Mucosa of rectum (tissue), 2 donors: Measurements from ENCODE around the gene AGFG2.
A peak's percentile ranks its signal among the peaks of the same experiment; 100 is the strongest.
"Not testable (repeated sequence)": the region's sequence is repeated elsewhere in the genome, so short reads cannot be mapped to it uniquely, and the experiment has no call there.

Experiments used
- H3K27ac ChIP-seq, 2 donors: one replicate each; pipeline ENCODE4 v1.7.0; 2013; ENCODE audit warnings: inconsistent platforms in 2 of 2, low read depth in 2 of 2, low read length in 2 of 2
- H3K27me3 ChIP-seq, 2 donors: one replicate each; pipeline ENCODE4 v1.7.0; 2013; ENCODE audit warnings: low read length in 2 of 2; ENCODE audit not compliant: control insufficient read depth in 2 of 2, insufficient read depth in 2 of 2
- H3K36me3 ChIP-seq, 2 donors: one replicate each; pipeline ENCODE4 v1.7.0; 2013; ENCODE audit warnings: low read length in 2 of 2; ENCODE audit not compliant: control insufficient read depth in 2 of 2, insufficient read depth in 2 of 2
- H3K4me1 ChIP-seq, 2 donors: one replicate each; pipeline ENCODE4 v1.7.0; 2013; ENCODE audit warnings: low read length in 2 of 2, mild to moderate bottlenecking in 1 of 2; ENCODE audit not compliant: control insufficient read depth in 2 of 2, insufficient read depth in 2 of 2
- H3K4me3 ChIP-seq, 2 donors: one replicate each; pipeline ENCODE4 v1.7.0; 2013; ENCODE audit warnings: low read length in 2 of 2
- H3K9ac ChIP-seq, 2 donors: one replicate each; pipeline ENCODE4 v1.7.0; 2013; ENCODE audit warnings: low read length in 2 of 2, low read depth in 1 of 2, mild to moderate bottlenecking in 1 of 2
- H3K9me3 ChIP-seq, 2 donors: one replicate each; pipeline ENCODE4 v1.7.0; 2013; ENCODE audit warnings: low read length in 2 of 2; ENCODE audit not compliant: control insufficient read depth in 2 of 2
- donor health status: healthy.
- donor health status: Normal muscosa, but diverticular disease.

Gene AGFG2

GRCh38 chr7:100540073-100540723 lies 1.2 kb downstream of the AGFG2 start:
- no peaks in the 10 kb centered on the region for H3K27me3 ChIP-seq
- H3K4me1 ChIP-seq, result peaks cover 30 to 35% of the 10 kb centered on the region in 2 donors
- no peaks in the 10 kb centered on the region for H3K9me3 ChIP-seq
- H3K27ac ChIP-seq, result peak overlapping the region; percentile 85 to 87
- no peaks in the 10 kb centered on the region for H3K36me3 ChIP-seq
- peak overlapping the region; percentile 88 to 95 for H3K4me3 ChIP-seq
- H3K9ac ChIP-seq, result peak overlapping the region; percentile 52

GRCh38 chr7:100541309-100541708 lies 2.3 kb downstream of the AGFG2 start:
- not testable (repeated sequence) for H3K36me3 ChIP-seq, H3K27me3 ChIP-seq, H3K27ac ChIP-seq, H3K9ac ChIP-seq, H3K9me3 ChIP-seq
- peaks cover 41 to 43% of the 10 kb centered on the region in 2 donors for H3K4me1 ChIP-seq
- H3K4me3 ChIP-seq, result peak overlapping the region in 1 of 2 donors; percentile 52

- Histone ChIP-seq H3K9me3 (no peaks in the 10 kb centered on the region), H3K27ac (peak overlapping the region; percentile 89 to 97), H3K36me3 (no peaks in the 10 kb centered on the region), H3K4me1 (peaks cover 53 to 60% of the 10 kb centered on the region in 2 donors), H3K4me3 (no peak overlapping the region), H3K9ac (no peak overlapping the region), H3K27me3 (no peaks in the 10 kb centered on the region)
Measured at GRCh38 chr7:100543586-100543985, 4.6 kb downstream of the AGFG2 start.

GRCh38 chr7:100544386-100544785 lies 5.4 kb downstream of the AGFG2 start:
- no peaks in the 10 kb centered on the region for H3K27me3 ChIP-seq
- no peak overlapping the region for H3K4me3 ChIP-seq
- peaks cover 56 to 61% of the 10 kb centered on the region in 2 donors for H3K4me1 ChIP-seq
- H3K9ac ChIP-seq, result peak overlapping the region; percentile 13 to 18
- H3K9me3 ChIP-seq, result no peaks in the 10 kb centered on the region
- peaks cover 4 to 8% of the 10 kb centered on the region in 2 donors for H3K36me3 ChIP-seq
- H3K27ac ChIP-seq, result peak overlapping the region; percentile 89 to 97

GRCh38 chr7:100544967-100545359 lies 6.0 kb downstream of the AGFG2 start:
- Histone ChIP-seq H3K27ac (peak overlapping the region; percentile 89 to 97), H3K9ac (peak overlapping the region; percentile 36 to 55), H3K4me1 (peaks cover 53 to 56% of the 10 kb centered on the region in 2 donors), H3K4me3 (no peak overlapping the region), H3K36me3 (peaks cover 7 to 9% of the 10 kb centered on the region in 2 donors), H3K9me3 (no peaks in the 10 kb centered on the region), H3K27me3 (no peaks in the 10 kb centered on the region)

- peak overlapping the region; percentile 89 to 97 for H3K27ac ChIP-seq
- peak overlapping the region in 1 of 2 donors; percentile 14 for H3K4me3 ChIP-seq
Measured at GRCh38 chr7:100545360-100546128, 6.5 kb downstream of the AGFG2 start.

GRCh38 chr7:100546129-100546925 lies 7.3 kb downstream of the AGFG2 start:
- peak overlapping the region; percentile 57 to 63 for H3K9ac ChIP-seq
- H3K27me3 ChIP-seq, result no peaks in the 10 kb centered on the region
- peaks cover 13 to 16% of the 10 kb centered on the region in 2 donors for H3K36me3 ChIP-seq
- peaks cover 44 to 49% of the 10 kb centered on the region in 2 donors for H3K4me1 ChIP-seq
- H3K27ac ChIP-seq, result peak overlapping the region; percentile 89 to 97
- H3K4me3 ChIP-seq, result peak overlapping the region; percentile 32 to 55
- no peaks in the 10 kb centered on the region for H3K9me3 ChIP-seq

More at GRCh38 chr7:100545360-100546128, 6.5 kb downstream of the AGFG2 start:
- peak overlapping the region; percentile 36 to 55 for H3K9ac ChIP-seq
- H3K9me3 ChIP-seq, result no peaks in the 10 kb centered on the region
- peaks cover 11 to 13% of the 10 kb centered on the region in 2 donors for H3K36me3 ChIP-seq
- H3K27me3 ChIP-seq, result no peaks in the 10 kb centered on the region
- H3K4me1 ChIP-seq, result peaks cover 48 to 51% of the 10 kb centered on the region in 2 donors

GRCh38 chr7:100546926-100547800 lies 8.2 kb downstream of the AGFG2 start:
- H3K36me3 ChIP-seq, result peaks cover 13 to 18% of the 10 kb centered on the region in 2 donors
- peaks cover 41 to 49% of the 10 kb centered on the region in 2 donors for H3K4me1 ChIP-seq
- H3K27me3 ChIP-seq, result no peaks in the 10 kb centered on the region
- H3K9me3 ChIP-seq, result no peaks in the 10 kb centered on the region
- H3K4me3 ChIP-seq, result peak overlapping the region; percentile 32 to 55
- H3K9ac ChIP-seq, result peak overlapping the region; percentile 63
- peak overlapping the region; percentile 89 to 97 for H3K27ac ChIP-seq

- Histone ChIP-seq H3K36me3 (peaks cover 19 to 25% of the 10 kb centered on the region in 2 donors), H3K27me3 (no peaks in the 10 kb centered on the region), H3K4me1 (peaks cover 38 to 49% of the 10 kb centered on the region in 2 donors), H3K4me3 (no peak overlapping the region), H3K27ac (peak overlapping the region; percentile 89 to 97), H3K9me3 (no peaks in the 10 kb centered on the region), H3K9ac (peak overlapping the region; percentile 63)
Measured at GRCh38 chr7:100547872-100548271, 8.9 kb downstream of the AGFG2 start.
